NCI-H1105 treated with DMSO at 0.1 percent for 48 hours (cell line): Measurements from ENCODE around the gene ANAPC2.
A peak's percentile ranks its signal among the peaks of the same experiment; 100 is the strongest.

Experiments
- DNase-seq: peaks from one replicate; lab custom pipeline; 2025; lab: John Stamatoyannopoulos, UW

The ANAPC2 gene

GRCh38 chr9:137192859-137193258, 4.5 kb upstream of the ANAPC2 start:
- no peak for DNase-seq

GRCh38 chr9:137192448-137192780, 4.1 kb upstream of the ANAPC2 start:
- DNase-seq: no peak

DNA sequence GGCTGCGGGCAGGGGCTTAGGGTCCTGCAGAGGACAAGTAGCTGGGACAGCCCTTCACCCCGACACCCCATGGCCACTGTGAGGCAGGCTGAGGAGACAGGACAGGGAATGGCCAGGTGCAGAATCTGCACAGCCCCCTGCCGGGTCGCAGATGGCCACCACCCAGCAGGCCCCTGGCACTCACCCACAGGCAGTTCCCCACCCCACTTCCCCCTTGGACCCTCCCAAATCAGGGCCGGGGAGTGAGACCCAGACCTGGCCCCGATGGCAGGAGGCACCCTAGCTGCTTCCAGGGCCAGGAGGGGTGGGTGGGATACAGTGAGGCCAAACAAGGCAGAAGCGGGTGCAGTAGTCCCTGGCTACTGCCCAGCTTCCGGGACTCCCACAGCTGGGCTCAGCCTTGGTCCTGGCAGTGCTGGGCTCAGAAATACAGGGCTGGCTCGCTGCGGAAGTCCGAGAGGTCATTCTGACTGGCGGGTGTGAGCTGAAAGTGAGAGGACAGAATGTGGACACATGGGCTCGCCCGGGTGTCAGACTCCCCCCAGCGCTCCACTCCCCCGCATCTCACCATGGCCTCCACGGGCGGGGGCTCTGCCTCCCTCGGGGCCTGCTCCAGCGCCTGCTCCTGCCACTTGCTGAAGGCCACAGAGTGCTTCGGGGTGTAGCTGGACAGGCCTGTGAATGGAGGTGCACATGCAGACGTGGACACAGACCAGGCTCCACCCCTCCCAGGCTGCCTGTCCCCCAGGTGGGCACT, 3.5 kb upstream of the ANAPC2 start:
- DNase-seq: no peak

DNA sequence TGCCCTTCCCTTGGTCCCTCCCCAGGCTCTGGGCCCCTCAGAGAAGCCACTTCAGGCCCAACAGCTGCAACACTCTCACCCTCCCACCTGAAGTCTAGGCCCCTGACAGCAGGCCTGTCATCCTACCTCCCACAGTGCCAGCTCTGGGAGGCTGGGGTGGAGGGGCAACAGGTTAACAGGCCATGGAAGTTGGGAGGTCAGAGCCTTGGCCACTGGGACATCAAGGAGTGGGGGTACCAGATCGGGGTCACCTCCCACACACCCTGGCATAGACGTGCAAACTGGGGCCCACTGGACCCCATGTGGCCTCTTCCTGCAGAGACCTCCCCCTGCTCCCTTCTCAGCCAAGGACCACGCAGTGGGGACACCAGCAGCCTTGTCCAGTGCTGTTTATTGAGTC, 2.9 kb upstream of the ANAPC2 start:
- no peak for DNase-seq

DNA sequence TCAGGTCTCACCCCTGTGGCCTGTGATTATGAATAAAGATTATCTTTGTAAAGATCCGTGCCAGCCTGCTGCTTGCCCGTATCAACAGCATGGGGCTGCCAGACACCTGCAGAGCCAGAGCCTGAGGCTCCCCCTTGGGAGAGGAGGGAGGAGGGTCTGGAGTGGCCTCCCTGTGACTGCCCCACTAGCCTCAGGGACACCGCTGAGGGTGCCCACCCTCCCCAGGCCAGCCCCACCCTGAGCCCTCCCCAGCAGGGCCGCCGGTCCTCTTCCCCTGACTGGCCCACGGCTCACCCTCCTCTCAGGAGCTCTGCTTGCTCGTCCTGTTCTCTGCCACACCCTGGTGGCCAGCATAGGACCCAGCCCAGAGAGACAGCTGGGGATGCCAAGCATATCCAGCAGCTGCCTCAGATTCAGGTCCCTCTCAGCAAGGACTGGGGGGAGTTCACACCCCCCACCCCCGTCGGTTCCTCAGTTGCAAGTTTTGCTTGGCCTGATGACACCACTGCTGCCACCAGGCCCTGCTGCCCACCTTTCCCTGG, 2.0 kb upstream of the ANAPC2 start:
- DNase-seq: no peak

GRCh38 chr9:137189297-137190295, 1.2 kb upstream of the ANAPC2 start:
- DNase-seq: no peak

- DNase-seq: no peak
These were observed 272 bp downstream of the ANAPC2 start for GRCh38 chr9:137188086-137188489.

DNA sequence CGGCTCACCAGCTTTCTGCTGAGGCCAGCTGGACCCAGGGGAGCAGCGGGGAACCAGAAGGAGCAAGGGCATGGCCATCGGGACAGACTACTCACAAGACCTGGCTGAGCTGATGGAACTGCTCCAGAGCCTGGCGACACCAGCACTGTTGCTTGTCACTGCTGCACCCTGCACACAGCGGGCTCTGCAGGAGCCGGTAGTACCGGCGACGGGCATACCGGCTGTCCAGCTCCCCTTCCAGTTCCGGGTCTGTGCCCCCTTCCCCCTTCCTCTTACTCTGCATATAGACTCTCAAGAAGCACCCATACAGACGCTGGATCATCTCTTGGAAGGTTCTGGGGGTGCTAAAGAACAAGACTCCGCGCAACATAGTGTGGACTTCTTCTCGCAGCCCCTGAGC, 974 bp downstream of the ANAPC2 start:
- DNase-seq: no peak

DNA sequence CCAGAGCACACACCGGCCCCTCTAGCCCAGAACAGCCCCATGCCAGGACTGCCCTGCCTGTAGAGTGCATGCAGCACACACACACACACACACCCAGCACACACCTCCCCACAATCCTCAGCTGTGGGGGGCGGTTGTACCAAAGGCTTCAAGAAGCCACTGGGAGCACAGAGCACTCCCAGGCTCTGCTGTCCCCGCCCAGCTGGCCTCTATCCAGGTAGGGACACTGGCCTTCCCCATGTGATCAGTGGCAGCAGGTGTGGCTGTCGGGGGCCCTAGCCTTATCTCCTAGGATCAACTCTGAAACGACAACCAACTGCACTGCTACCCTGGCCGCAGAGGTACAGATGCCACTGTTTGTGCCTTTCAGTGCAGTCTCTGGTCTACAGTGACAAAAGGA, 2.0 kb downstream of the ANAPC2 start:
- DNase-seq: no peak

- DNase-seq: no peak
These were observed 2.4 kb downstream of the ANAPC2 start for GRCh38 chr9:137185921-137186320.

GRCh38 chr9:137184881-137185660, 3.3 kb downstream of the ANAPC2 start:
- DNase-seq: no peak

- no peak for DNase-seq
These were observed 4.3 kb downstream of the ANAPC2 start for GRCh38 chr9:137183980-137184595.

GRCh38 chr9:137182836-137183235, 5.5 kb downstream of the ANAPC2 start:
- DNase-seq: no peak

DNA sequence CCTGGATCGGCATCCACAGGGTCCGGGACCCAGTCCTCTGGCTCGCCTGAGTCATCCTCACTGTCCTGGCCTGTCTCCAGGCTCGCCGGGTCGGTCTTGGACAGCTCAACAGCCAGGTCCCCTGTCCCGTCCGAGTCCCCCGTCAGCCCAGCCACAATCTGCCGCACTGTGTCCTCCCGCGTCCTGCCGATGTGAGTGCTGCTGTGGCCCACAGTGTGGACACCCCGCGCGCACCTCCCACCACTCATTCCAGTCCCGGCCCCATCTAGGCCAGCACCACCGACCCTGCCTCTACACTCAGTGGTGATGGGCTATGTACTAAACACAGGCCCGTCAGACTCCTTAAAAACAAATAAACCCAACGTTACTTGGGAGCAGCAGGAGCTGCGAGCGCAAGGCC, 6.7 kb downstream of the ANAPC2 start:
- no peak for DNase-seq

- DNase-seq: no peak
These were observed 7.9 kb downstream of the ANAPC2 start for GRCh38 chr9:137180491-137180890.

GRCh38 chr9:137179761-137180160, 8.6 kb downstream of the ANAPC2 start:
- no peak for DNase-seq

DNA sequence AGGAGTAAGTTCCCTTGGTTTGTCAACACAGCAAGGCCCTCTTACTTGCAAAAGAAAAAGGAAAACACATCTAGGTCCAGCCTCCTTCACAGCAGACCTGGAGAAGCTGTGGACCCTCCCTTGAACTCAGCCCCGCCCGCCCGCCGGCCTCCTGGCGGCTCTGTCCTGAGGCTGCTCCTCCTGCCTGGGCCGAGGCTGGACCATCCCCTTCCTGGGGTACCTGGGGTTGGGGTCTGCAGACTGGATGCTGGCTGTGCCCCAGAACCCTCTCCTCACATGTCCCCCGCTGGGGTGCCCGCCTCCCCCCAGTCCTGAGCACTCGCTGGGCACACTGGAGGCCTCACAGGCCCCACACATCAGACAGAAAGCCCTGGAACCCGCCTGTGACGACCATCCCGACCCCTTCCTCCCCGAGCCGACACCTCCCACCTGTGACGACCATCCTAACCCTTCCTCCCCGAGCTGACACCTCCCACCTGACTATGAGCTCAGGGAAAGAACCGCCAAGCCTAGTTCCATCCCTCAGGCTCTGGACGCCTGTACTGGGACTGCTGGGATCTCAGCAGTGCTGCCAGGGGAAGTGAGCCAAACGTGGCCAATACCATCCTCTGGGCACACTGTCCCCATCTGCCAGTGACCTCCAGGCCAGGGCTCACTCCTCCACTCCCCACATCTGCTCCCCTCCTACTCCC, 9.3 kb downstream of the ANAPC2 start:
- DNase-seq: no peak

GRCh38 chr9:137178201-137178938, 10.0 kb downstream of the ANAPC2 start:
- no peak for DNase-seq

- peak; percentile 37 for DNase-seq
These were observed 11.8 kb downstream of the ANAPC2 start for GRCh38 chr9:137176302-137177182.
